Measurements from ENCODE around the gene UGGT2. TPM values are rescaled to one million over a fixed set of nuclear protein-coding genes. Genes with fewer than 3 reads are reported as not detected.

Gene UGGT2
- total RNA-seq, 1 experiment from 2014 or later: 34.5 TPM

DNA sequence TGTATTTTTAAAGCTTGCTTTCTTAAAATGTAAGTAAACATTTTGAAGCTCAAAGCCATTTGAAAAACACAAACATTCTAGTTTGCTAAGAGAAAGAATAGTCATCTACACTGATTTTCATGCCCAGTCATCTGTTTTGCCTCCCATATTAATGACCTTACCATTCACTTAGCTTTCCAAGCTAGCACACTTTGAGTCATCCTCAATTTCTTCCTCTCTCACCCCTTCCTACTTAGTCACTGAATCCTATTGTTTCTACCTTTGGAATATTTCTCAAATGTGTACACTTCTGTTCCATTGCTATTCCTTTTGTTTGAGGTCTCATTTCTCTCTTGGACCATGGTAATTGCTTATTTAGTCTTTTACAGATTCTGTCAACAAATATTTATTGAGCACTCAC, 29.4 kb upstream of the UGGT2 start:
- no peak overlapping the region for H3K27ac ChIP-seq (ENCODE audit: insufficient read length, low read depth, low read length)
- no peak for DNase-seq
- H3K23ac ChIP-seq (ENCODE audit: insufficient read length, low read depth, low read length): no peak overlapping the region
- Mint-ChIP-seq H3K4me3 (no peak overlapping the region), H3K4me1 (peaks cover 8 to 12% of the 10 kb centered on the region in 2 experiments), H3K27me3 (ENCODE audit: low read depth) (peaks cover 12% of the 10 kb centered on the region), H3K36me3 (ENCODE audit: insufficient read depth in 1 of 3, low read depth in 3 of 3) (no peaks in the 10 kb centered on the region), H3K27ac (no peak overlapping the region), H3K9me3 (no peaks in the 10 kb centered on the region)
- no peak overlapping the region for H3K9ac ChIP-seq (ENCODE audit: extremely low read depth, insufficient read length, low read length)
- H3K4me2 ChIP-seq (ENCODE audit: insufficient read depth, insufficient read length, low read length): no peak overlapping the region
- no peak overlapping the region for H2BK15ac ChIP-seq (ENCODE audit: low read depth, low read length)
- H3K14ac ChIP-seq (ENCODE audit: insufficient read depth, low read length): no peak overlapping the region
- H3K79me2 ChIP-seq (ENCODE audit: insufficient read depth, low read length): no peaks in the 10 kb centered on the region
- no peak overlapping the region for H2AK5ac ChIP-seq (ENCODE audit: insufficient read length, low read length)
- no peak overlapping the region for H3T11ph ChIP-seq (ENCODE audit: low read length)
- H4K91ac ChIP-seq (ENCODE audit: insufficient read length, low read depth, low read length): no peak overlapping the region
- H2AFZ ChIP-seq (ENCODE audit: low read length): no peak overlapping the region
- no peak overlapping the region for H2BK120ac ChIP-seq (ENCODE audit: low read depth, low read length, poor library complexity, severe bottlenecking)
- no peaks in the 10 kb centered on the region for H3K23me2 ChIP-seq (ENCODE audit: insufficient read length, low read depth, low read length, poor library complexity, severe bottlenecking)
- H3K27me3 ChIP-seq (ENCODE audit: insufficient read depth, low read length): no peaks in the 10 kb centered on the region
- H2BK20ac ChIP-seq (ENCODE audit: low read depth, low read length, poor library complexity, severe bottlenecking): no peak overlapping the region
- TF ChIP-seq, protein P1, sequence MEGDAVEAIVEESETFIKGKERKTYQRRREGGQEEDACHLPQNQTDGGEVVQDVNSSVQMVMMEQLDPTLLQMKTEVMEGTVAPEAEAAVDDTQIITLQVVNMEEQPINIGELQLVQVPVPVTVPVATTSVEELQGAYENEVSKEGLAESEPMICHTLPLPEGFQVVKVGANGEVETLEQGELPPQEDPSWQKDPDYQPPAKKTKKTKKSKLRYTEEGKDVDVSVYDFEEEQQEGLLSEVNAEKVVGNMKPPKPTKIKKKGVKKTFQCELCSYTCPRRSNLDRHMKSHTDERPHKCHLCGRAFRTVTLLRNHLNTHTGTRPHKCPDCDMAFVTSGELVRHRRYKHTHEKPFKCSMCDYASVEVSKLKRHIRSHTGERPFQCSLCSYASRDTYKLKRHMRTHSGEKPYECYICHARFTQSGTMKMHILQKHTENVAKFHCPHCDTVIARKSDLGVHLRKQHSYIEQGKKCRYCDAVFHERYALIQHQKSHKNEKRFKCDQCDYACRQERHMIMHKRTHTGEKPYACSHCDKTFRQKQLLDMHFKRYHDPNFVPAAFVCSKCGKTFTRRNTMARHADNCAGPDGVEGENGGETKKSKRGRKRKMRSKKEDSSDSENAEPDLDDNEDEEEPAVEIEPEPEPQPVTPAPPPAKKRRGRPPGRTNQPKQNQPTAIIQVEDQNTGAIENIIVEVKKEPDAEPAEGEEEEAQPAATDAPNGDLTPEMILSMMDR (conservative IDR thresholded peaks at IDR 0.05): no peak
- H2BK5ac ChIP-seq (ENCODE audit: insufficient read length, low read length): no peak overlapping the region
- H3K4me1 ChIP-seq (ENCODE audit: insufficient read depth, low read length): no peaks in the 10 kb centered on the region; the same call in 1 of the 2 replicates
- H3K18ac ChIP-seq (ENCODE audit: insufficient read length, low read depth, low read length): no peak overlapping the region
- H4K20me1 ChIP-seq (ENCODE audit: control insufficient read depth, insufficient read depth, insufficient read length): no peaks in the 10 kb centered on the region
- H3K79me1 ChIP-seq (ENCODE audit: insufficient read depth, low read depth, low read length, poor library complexity, severe bottlenecking): no peaks in the 10 kb centered on the region
- H3K4ac ChIP-seq (ENCODE audit: low read depth, low read length): no peak overlapping the region
- H3K56ac ChIP-seq (ENCODE audit: insufficient read length, low read depth, low read length): no peak overlapping the region
- no peak overlapping the region for H2BK12ac ChIP-seq (ENCODE audit: insufficient read length, low read depth, low read length)
- H4K8ac ChIP-seq (replicated peaks; ENCODE audit: insufficient read length, low read depth, low read length): no peak overlapping the region
- no peaks in the 10 kb centered on the region for H3K9me3 ChIP-seq (ENCODE audit: control insufficient read depth, low read depth, low read length)
- no peak overlapping the region for H4K5ac ChIP-seq (ENCODE audit: insufficient read length, low read depth, low read length)
